HepG2 (cell line): ENCODE results near the gene PDCD1LG2. TPM values are rescaled to one million over a fixed set of nuclear protein-coding genes. Genes with fewer than 3 reads are reported as not detected.

Experiments used
- ATAC-seq: fragments of 200-7000 bp; cut with Tn5 transposase; 3 replicates; pipeline ENCODE4 v1.9.1; 2020; ENCODE audit warnings: mild to moderate bottlenecking, moderate library complexity
- BruUV-seq: library from RNA; stranded (reverse); fragments of 400-500 nt; replicated peaks from 2 replicates; lab custom pipeline; 2021; lab: Mats Ljungman, UMichigan
- CTCF ChIA-PET: fragments of 300-600 bp; formaldehyde crosslinking; extraction: SDS; loops from one replicate; lab custom pipeline; 2021; ENCODE audit warnings: low total read pairs, inconsistent platforms, low intra/inter-chr PET ratio; lab: Yijun Ruan, JAX
- POLR2A ChIA-PET: fragments of 350-600 bp; sonication (Branson Sonifier 250); formaldehyde crosslinking; loops from one replicate; lab custom pipeline; 2020; ENCODE audit warnings: antibody characterized with exemption, inconsistent platforms; lab: Yijun Ruan, JAX
- DNase-seq: peaks from one replicate; pipeline ENCODE4 v3.0.0-alpha.2; 2015; ENCODE audit warnings: low spot score
- FAIRE-seq: peaks from 3 replicates; lab custom pipeline; 2011; peaks lifted over from hg19 to GRCh38; lab: Jason Lieb, UNC
- H2AFZ ChIP-seq: one replicate; pipeline ENCODE4 v1.6.1; 2011; ENCODE audit warnings: low read length, inconsistent platforms
- H3K27ac ChIP-seq: fragments of 300-600 bp; 3 replicates; pipeline ENCODE4 v1.8.0; 2011; ENCODE audit warnings: mixed run types, mild to moderate bottlenecking, mixed read lengths, low read length, inconsistent platforms; ENCODE audit not compliant: insufficient read depth; ENCODE audit errors: extremely low read length
- H3K27me3 ChIP-seq, 2 experiments: fragments of 200-600 bp in 1 of 2; 2 replicates in 1 of 2; 3 replicates in 1 of 2; pipeline versions ENCODE4 v1.6.0 to v1.8.0; 2011; ENCODE audit warnings: low read length in 2 of 2, mild to moderate bottlenecking in 2 of 2, moderate library complexity in 2 of 2, inconsistent platforms in 1 of 2; ENCODE audit not compliant: insufficient read depth in 2 of 2, control insufficient read depth in 1 of 2
- H3K36me3 ChIP-seq, 2 experiments: fragments of 200-600 bp in 1 of 2; replicated peaks in 1 of 2; 2 replicates in 1 of 2; 3 replicates in 1 of 2; pipeline versions ENCODE4 v1.5.1 to v1.8.0; 2011; ENCODE audit warnings: low read length in 2 of 2, inconsistent platforms in 1 of 2; ENCODE audit not compliant: insufficient read depth in 2 of 2, control insufficient read depth in 1 of 2
- H3K4me1 ChIP-seq: 2 replicates; pipeline ENCODE4 v1.5.1; 2012; ENCODE audit warnings: low read length, inconsistent platforms; ENCODE audit not compliant: insufficient read depth
- H3K4me2 ChIP-seq: 2 replicates; pipeline ENCODE4 v1.6.0; 2011; ENCODE audit warnings: low read depth, low read length, inconsistent platforms
- H3K4me3 ChIP-seq, 3 experiments: fragments of 200-600 bp in 1 of 3; sonication (generic), shearing (Covaris generic) in 1 of 3; replicated peaks in 1 of 3; 2 replicates each; pipeline ENCODE4 v1.5.1; 2011 to 2016; ENCODE audit warnings: low read length in 3 of 3, inconsistent platforms in 2 of 3, low read depth in 2 of 3, mild to moderate bottlenecking in 2 of 3, control low read depth in 1 of 3, mixed read lengths in 1 of 3; ENCODE audit not compliant: insufficient read depth in 1 of 3
- H3K79me2 ChIP-seq: one replicate; pipeline ENCODE4 v1.6.1; 2011; ENCODE audit warnings: low read length, inconsistent platforms; ENCODE audit not compliant: insufficient read depth
- H3K9ac ChIP-seq: 2 replicates; pipeline ENCODE4 v1.6.0; 2011; ENCODE audit warnings: mild to moderate bottlenecking, low read depth, low read length, inconsistent platforms; ENCODE audit not compliant: insufficient read depth
- H3K9me3 ChIP-seq: 2 replicates; pipeline ENCODE4 v1.5.1; 2012; ENCODE audit warnings: mild to moderate bottlenecking, low read length
- H4K20me1 ChIP-seq: 2 replicates; pipeline ENCODE4 v1.6.0; 2011; ENCODE audit warnings: inconsistent platforms, mild to moderate bottlenecking, low read length, moderate library complexity; ENCODE audit not compliant: insufficient read depth
- GTF2F1 ChIP-seq: fragments of 150-350 bp; IDR thresholded peaks from 2 replicates; pipeline ENCODE4 v1.6.1; 2014; ENCODE audit warnings: low read length
- IRF1 ChIP-seq: sonication (generic); formaldehyde crosslinking; IDR thresholded peaks from 2 replicates; pipeline ENCODE4 v1.4.0; 2020; ENCODE audit warnings: low read depth, mild to moderate bottlenecking, missing genetic modification reagents
- NR2F2 ChIP-seq: IDR thresholded peaks from 2 replicates; pipeline ENCODE4 v1.6.1; 2012; ENCODE audit warnings: low read depth, inconsistent platforms, borderline replicate concordance
- SOX13 ChIP-seq, 3 experiments: fragments of 450-650 bp in 1 of 3; sonication (generic) in 1 of 3; formaldehyde crosslinking in 1 of 3; IDR thresholded peaks in 2 of 3; conservative IDR thresholded peaks in 1 of 3; 2 replicates each; pipeline versions ENCODE4 v1.5.0 to v1.6.1; 2016 to 2020; ENCODE audit warnings: antibody characterized with exemption in 1 of 3, mild to moderate bottlenecking in 1 of 3, missing compliant biosample characterization in 1 of 3, missing genetic modification reagents in 1 of 3, moderate library complexity in 1 of 3
- TEF ChIP-seq: sonication (generic); formaldehyde crosslinking; IDR thresholded peaks from 2 replicates; pipeline ENCODE4 v1.5.0; 2020; ENCODE audit warnings: missing genetic modification reagents
- ZBTB26 ChIP-seq: IDR thresholded peaks from 2 replicates; pipeline ENCODE4 v1.6.1; 2016; ENCODE audit warnings: missing compliant biosample characterization, missing genetic modification reagents, borderline replicate concordance
- ZNF280D ChIP-seq: sonication (generic); formaldehyde crosslinking; IDR thresholded peaks from 2 replicates; pipeline ENCODE4 v1.5.1; 2020; ENCODE audit warnings: mild to moderate bottlenecking, missing genetic modification reagents
- ZNF432 ChIP-seq: sonication (generic); formaldehyde crosslinking; IDR thresholded peaks from 2 replicates; pipeline ENCODE4 v1.5.0; 2020; ENCODE audit warnings: missing genetic modification reagents, mild to moderate bottlenecking, borderline replicate concordance
- ZNF609 ChIP-seq: sonication (generic); formaldehyde crosslinking; IDR thresholded peaks from 2 replicates; pipeline ENCODE4 v1.4.0; 2020; ENCODE audit warnings: mild to moderate bottlenecking, missing genetic modification reagents, borderline replicate concordance
- ZNF652 ChIP-seq: IDR thresholded peaks from 2 replicates; pipeline ENCODE4 v1.6.1; 2016; ENCODE audit warnings: low read depth, borderline replicate concordance
- WGBS: methylation state at CpG from one replicate; pipeline ENCODE4 v1.1.6; 2017; ENCODE audit warnings: low lambda C conversion rate; 5-methylcytosine and 5-hydroxymethylcytosine counted together
- in situ Hi-C: cut with HindIII; loops from 2 replicates; pipeline ENCODE4 v1.10.0; 2017; ENCODE audit warnings: low pct_unique_long_range_greater_than_20kb; ENCODE audit not compliant: extremely low pct_ligation_motif_present
- intact Hi-C: fragments of 100-400 bp; cut with micrococcal nuclease; formaldehyde crosslinking; loops from one replicate; pipeline ENCODE4 v1.10.0; 2022; ENCODE audit not compliant: unreplicated experiment
- polyA plus RNA-seq, 8 experiments: library from polyadenylated mRNA; depleted of rRNA in 3 of 8; stranded (reverse) in 7 of 8; unstranded in 1 of 8; fragments of >200 nt; fragmentation: Illumina TruSeq in 4 of 8; extraction: Trizol in 4 of 8; gene quantifications; 2 replicates each; pipeline versions ENCODE4 v1.2.1 to v1.2.3, GENCODE V29; 2011 to 2016; ENCODE audit warnings: low read depth in 4 of 8, missing spikeins in 1 of 8, mixed read lengths in 1 of 8; ENCODE audit not compliant: insufficient read depth in 1 of 8
- total RNA-seq, 5 experiments: library from RNA; depleted of rRNA; stranded (reverse); fragments of >200 nt; fragmentation: Illumina TruSeq; extraction: Trizol; gene quantifications; 2 replicates each; pipeline ENCODE4 v1.2.3, GENCODE V29; 2016; ENCODE audit warnings: low read depth in 1 of 5

The PDCD1LG2 gene
- total and polyA plus RNA-seq, 2 of the 13 experiments (the other 11 are each of a cell fraction or from before 2014, with no cell fraction given), result not detected

GRCh38 chr9:5514617-5515260 lies 4.4 kb downstream of the PDCD1LG2 start:
- H3K4me1 ChIP-seq, result no peaks in the 10 kb centered on the region
- no peak overlapping the region for H3K4me3 ChIP-seq
- ATAC-seq, result no peak
- no peaks in the 10 kb centered on the region for H4K20me1 ChIP-seq
- CTCF ChIA-PET, result no interaction called here
- H3K9me3 ChIP-seq, result no peaks in the 10 kb centered on the region
- intact Hi-C loops (no loop called here), in situ Hi-C loops (no loop called here)
- H3K36me3 ChIP-seq, result no peaks in the 10 kb centered on the region
- no peak for DNase-seq
- H3K27ac ChIP-seq, result no peak overlapping the region
- FAIRE-seq, result no peak
- no peaks in the 10 kb centered on the region for H3K79me2 ChIP-seq
- POLR2A ChIA-PET, result no interaction called here
- 21% methylated on average over 6 of the region's 6 CpGs for WGBS
- no peak overlapping the region for H2AFZ ChIP-seq
- no peak overlapping the region for H3K4me2 ChIP-seq
- peaks cover 0 to 5% of the 10 kb centered on the region in 2 experiments; a peak in 2 of 5 replicates for H3K27me3 ChIP-seq
- no peak overlapping the region for H3K9ac ChIP-seq
- BruUV-seq, result no TSS peak
- TF ChIP-seq ZNF652 (CRISPR knock-in tag), result no peak
- no peak for TF ChIP-seq GTF2F1
- TF ChIP-seq ZNF280D (CRISPR knock-in tag), result no peak
- no peak for TF ChIP-seq IRF1 (CRISPR knock-in tag)
- no peak for TF ChIP-seq ZNF609 (CRISPR knock-in tag)
- no peak for TF ChIP-seq SOX13 (IDR thresholded peaks at IDR 0.05)
- no peak for TF ChIP-seq SOX13 (CRISPR knock-in tag; conservative IDR thresholded peaks at IDR 0.05 in 1 of 2, IDR thresholded peaks at IDR 0.05 in 1 of 2)
- TF ChIP-seq TEF (CRISPR knock-in tag), result no peak
- no peak for TF ChIP-seq ZNF432 (CRISPR knock-in tag)
- TF ChIP-seq ZBTB26 (CRISPR knock-in tag), result no peak
- TF ChIP-seq NR2F2, result no peak
